HEK293 (cell line): ENCODE data around the gene TRAPPC3L.
A peak's percentile ranks its signal among the peaks of the same experiment; 100 is the strongest.

ENCODE experiments used
- CTCF ChIA-PET: fragments of 350-600 bp; formaldehyde crosslinking; extraction: SDS; loops from one replicate; lab custom pipeline; 2021; ENCODE audit warnings: antibody characterized with exemption; lab: Yijun Ruan, JAX
- POLR2A ChIA-PET: fragments of 300-600 bp; formaldehyde crosslinking; extraction: SDS; loops from one replicate; lab custom pipeline; 2020; ENCODE audit warnings: antibody characterized with exemption, inconsistent platforms; lab: Yijun Ruan, JAX
- H3K27ac ChIP-seq: fragments of 200-500 bp; sonication (Bioruptor generic); 2 replicates; pipeline ENCODE4 v1.5.1; 2014; ENCODE audit warnings: low read depth, low read length, control low read depth, inconsistent platforms; ENCODE audit errors: extremely low read depth
- H3K36me3 ChIP-seq, 2 experiments: fragments of 200-500 bp in 1 of 2; sonication (Bioruptor generic) in 1 of 2; 1 replicate in 1 of 2; 2 replicates in 1 of 2; pipeline ENCODE4 v1.5.1; 2014 to 2017; ENCODE audit warnings: inconsistent platforms in 2 of 2, low read length in 2 of 2; ENCODE audit not compliant: control insufficient read depth in 2 of 2, insufficient read depth in 1 of 2
- H3K4me1 ChIP-seq: fragments of 200-500 bp; sonication (Bioruptor generic); 2 replicates; pipeline ENCODE4 v1.5.1; 2014; ENCODE audit warnings: mild to moderate bottlenecking, low read length, inconsistent platforms; ENCODE audit not compliant: control insufficient read depth, insufficient read depth
- H3K4me3 ChIP-seq: 2 replicates; pipeline ENCODE4 v1.5.1; 2011; ENCODE audit warnings: low read depth, mild to moderate bottlenecking, control low read depth, low read length, moderate library complexity
- H3K9me3 ChIP-seq: fragments of 200-500 bp; sonication (Bioruptor generic); 2 replicates; pipeline ENCODE4 v1.5.1; 2014; ENCODE audit warnings: low read depth, low read length, inconsistent platforms; ENCODE audit not compliant: control insufficient read depth, insufficient read depth
- FEZF1 ChIP-seq: fragments of 450-650 bp; formaldehyde crosslinking; IDR thresholded peaks from 2 replicates; pipeline ENCODE4 v1.5.1; 2016; ENCODE audit warnings: missing biosample characterization, missing genetic modification characterization
- KLF1 ChIP-seq: fragments of 450-650 bp; formaldehyde crosslinking; IDR thresholded peaks from 2 replicates; pipeline ENCODE4 v1.5.1; 2016; ENCODE audit warnings: missing biosample characterization, missing genetic modification characterization
- KLF9 ChIP-seq: fragments of 450-650 bp; formaldehyde crosslinking; IDR thresholded peaks from 2 replicates; pipeline ENCODE4 v1.5.1; 2016; ENCODE audit warnings: missing biosample characterization, missing genetic modification characterization, low read depth
- OVOL3 ChIP-seq: fragments of 450-650 bp; formaldehyde crosslinking; IDR thresholded peaks from 2 replicates; pipeline ENCODE4 v1.5.1; 2016; ENCODE audit warnings: missing biosample characterization, missing genetic modification characterization
- ZBTB11 ChIP-seq: fragments of 450-650 bp; formaldehyde crosslinking; conservative IDR thresholded peaks from 2 replicates; pipeline ENCODE4 v1.5.1; 2016; ENCODE audit warnings: low read depth, missing biosample characterization, missing genetic modification characterization
- ZFP3 ChIP-seq: fragments of 450-650 bp; formaldehyde crosslinking; IDR thresholded peaks from 2 replicates; pipeline ENCODE4 v1.5.1; 2016; ENCODE audit warnings: low read depth, missing biosample characterization, missing genetic modification characterization
- ZNF155 ChIP-seq: fragments of 450-650 bp; formaldehyde crosslinking; IDR thresholded peaks from 2 replicates; pipeline ENCODE4 v1.5.1; 2016; ENCODE audit warnings: missing biosample characterization, missing genetic modification characterization
- ZNF214 ChIP-seq: fragments of 450-650 bp; formaldehyde crosslinking; IDR thresholded peaks from 2 replicates; pipeline ENCODE4 v1.5.1; 2017; ENCODE audit warnings: missing biosample characterization, mild to moderate bottlenecking, missing genetic modification characterization, borderline replicate concordance
- ZNF394 ChIP-seq: fragments of 450-650 bp; formaldehyde crosslinking; IDR thresholded peaks from 2 replicates; pipeline ENCODE4 v1.5.1; 2016; ENCODE audit warnings: missing biosample characterization, missing genetic modification characterization, mild to moderate bottlenecking, moderate library complexity, borderline replicate concordance
- ZNF600 ChIP-seq: fragments of 450-650 bp; formaldehyde crosslinking; IDR thresholded peaks from 2 replicates; pipeline ENCODE4 v1.5.1; 2016; ENCODE audit warnings: missing biosample characterization, missing genetic modification characterization
- ZNF747 ChIP-seq: fragments of 450-650 bp; formaldehyde crosslinking; IDR thresholded peaks from 2 replicates; pipeline ENCODE4 v1.5.1; 2016; ENCODE audit warnings: missing biosample characterization, missing genetic modification characterization
- ZNF830 ChIP-seq: fragments of 450-650 bp; IDR thresholded peaks from 2 replicates; pipeline ENCODE4 v1.5.0; 2018; ENCODE audit warnings: missing biosample characterization, missing genetic modification characterization, low read depth, mild to moderate bottlenecking, moderate library complexity
- ZSCAN30 ChIP-seq: fragments of 450-650 bp; IDR thresholded peaks from 2 replicates; pipeline ENCODE4 v1.5.1; 2018; ENCODE audit warnings: missing biosample characterization, mild to moderate bottlenecking, missing genetic modification characterization, moderate library complexity
- TF ChIP-seq, protein P1 (sequence below): sonication (generic); formaldehyde crosslinking; IDR thresholded peaks from 2 replicates; pipeline ENCODE4 v1.8.1; 2022; ENCODE audit warnings: mild to moderate bottlenecking, moderate library complexity, missing genetic modification reagents

Gene TRAPPC3L

DNA sequence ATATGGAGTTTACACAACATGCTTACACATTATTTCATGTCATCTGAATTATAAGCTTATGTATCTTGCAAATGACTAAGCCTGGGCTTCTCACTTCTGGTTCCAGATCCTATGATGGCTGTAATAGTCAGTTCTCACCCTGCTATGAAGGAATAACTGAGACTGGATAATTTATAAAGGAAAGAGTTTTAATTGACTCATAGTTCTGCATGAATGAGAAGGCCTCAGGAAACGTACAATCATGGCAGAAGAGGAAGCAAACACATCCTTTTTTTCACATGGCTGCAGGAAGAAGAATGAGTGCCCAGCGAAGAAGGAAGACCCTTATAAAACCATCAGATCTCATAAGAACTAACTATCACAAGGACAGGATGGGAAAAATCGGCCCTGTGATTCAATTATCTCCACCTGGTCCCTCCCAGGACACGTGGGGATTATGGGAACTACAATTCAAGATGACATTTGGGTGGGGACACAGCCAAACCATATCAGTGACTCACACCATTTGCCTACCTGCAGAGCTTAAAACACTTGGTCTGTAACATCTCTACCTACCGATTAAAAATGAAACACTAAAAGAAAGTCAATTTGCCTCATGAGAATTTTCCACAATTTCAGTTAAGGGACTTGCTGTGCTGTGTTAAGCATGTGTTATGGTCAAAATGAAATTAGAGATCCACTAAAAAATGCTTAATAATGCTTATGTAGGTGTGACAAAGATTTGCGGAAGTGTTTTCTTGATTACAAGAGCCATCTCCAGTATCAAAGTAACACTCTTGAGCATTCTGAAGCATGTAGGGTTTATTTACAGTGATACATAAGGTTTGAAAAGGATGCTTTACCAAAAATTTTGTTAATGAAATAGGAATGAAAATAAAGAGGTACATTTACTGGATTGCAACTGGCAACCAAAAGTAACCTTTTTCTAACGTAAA, 23.6 kb upstream of the TRAPPC3L start:
- Histone ChIP-seq H3K9me3 (no peaks in the 10 kb centered on the region), H3K4me1 (peaks cover 2% of the 10 kb centered on the region; the same call in 1 of the 2 replicates), H3K27ac (no peak overlapping the region), H3K36me3 (peaks cover 0 to 6% of the 10 kb centered on the region in 2 experiments; a peak in 1 of 3 replicates), H3K4me3 (no peak overlapping the region)
- CTCF ChIA-PET = interaction anchor here (0.6 to 3.3 kb wide), 9 partner anchors 8 to 301 kb away, joined by 3 to 19 read pairs (median 6); no protein-coding TSS in a partner anchor
- TF ChIP-seq ZNF600 = no peak
- no peak for TF ChIP-seq FEZF1
- TF ChIP-seq, protein P1, sequence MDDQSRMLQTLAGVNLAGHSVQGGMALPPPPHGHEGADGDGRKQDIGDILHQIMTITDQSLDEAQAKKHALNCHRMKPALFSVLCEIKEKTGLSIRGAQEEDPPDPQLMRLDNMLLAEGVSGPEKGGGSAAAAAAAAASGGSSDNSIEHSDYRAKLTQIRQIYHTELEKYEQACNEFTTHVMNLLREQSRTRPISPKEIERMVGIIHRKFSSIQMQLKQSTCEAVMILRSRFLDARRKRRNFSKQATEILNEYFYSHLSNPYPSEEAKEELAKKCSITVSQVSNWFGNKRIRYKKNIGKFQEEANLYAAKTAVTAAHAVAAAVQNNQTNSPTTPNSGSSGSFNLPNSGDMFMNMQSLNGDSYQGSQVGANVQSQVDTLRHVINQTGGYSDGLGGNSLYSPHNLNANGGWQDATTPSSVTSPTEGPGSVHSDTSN (CRISPR knock-in tag) = no peak
- TF ChIP-seq ZNF214 (tag by site-specific recombination) = no peak
- no peak for TF ChIP-seq ZNF747 (tag by site-specific recombination)
- TF ChIP-seq ZNF394 = no peak
- TF ChIP-seq KLF9 (tag by site-specific recombination) = no peak
- TF ChIP-seq ZNF830 = no peak
- no peak for TF ChIP-seq KLF1
- TF ChIP-seq ZBTB11 (tag by site-specific recombination) = no peak
- no peak for TF ChIP-seq ZNF155 (tag by site-specific recombination)
- no peak for TF ChIP-seq OVOL3 (tag by site-specific recombination)
- no peak for TF ChIP-seq ZSCAN30 (tag by site-specific recombination)
- POLR2A ChIA-PET = no interaction called here

DNA sequence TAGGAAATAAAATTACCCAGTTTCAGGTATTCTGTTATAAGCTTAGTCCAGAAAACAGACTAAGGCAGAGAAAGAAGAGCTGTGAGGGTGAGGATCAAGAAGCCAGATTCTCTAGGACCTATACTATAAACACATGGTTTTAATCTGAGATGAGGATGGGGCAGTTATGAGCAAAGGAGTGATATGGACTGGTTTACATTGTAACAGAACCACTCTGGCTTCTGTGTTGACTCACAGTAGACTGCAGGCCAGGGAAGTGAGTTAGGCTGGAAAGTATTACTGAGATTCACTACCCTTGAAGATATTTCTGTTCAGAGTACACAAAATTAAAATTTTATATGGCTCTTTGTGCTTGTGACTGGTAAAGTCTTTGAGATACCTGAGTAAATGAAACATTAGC, 22.6 kb upstream of the TRAPPC3L start:
- H3K36me3 ChIP-seq = no peaks in the 10 kb centered on the region
- TF ChIP-seq ZFP3 (tag by site-specific recombination) (no peak), ZNF600 (peak; percentile 67; the same call in 1 of the 2 replicates)
- H3K4me3 ChIP-seq = no peak overlapping the region
- no peaks in the 10 kb centered on the region for H3K9me3 ChIP-seq
- ChIA-PET CTCF (interaction anchor here (0.7 to 1.8 kb wide), 5 partner anchors 33 to 300 kb away, joined by 3 to 6 read pairs (median 4); no protein-coding TSS in a partner anchor), POLR2A (no interaction called here)
- no peak overlapping the region for H3K27ac ChIP-seq
- H3K4me1 ChIP-seq = peaks cover 2% of the 10 kb centered on the region; the same call in 1 of the 2 replicates
